HG02610 (cell line): ENCODE measurements around the gene SNX11.

ENCODE experiments used
- ATAC-seq: cut with Tn5 transposase; IDR thresholded peaks from one replicate; pipeline ENCODE4 v1.9.1; 2021; ENCODE audit warnings: mild to moderate bottlenecking, moderate library complexity; ENCODE audit not compliant: unreplicated experiment

Gene SNX11

DNA sequence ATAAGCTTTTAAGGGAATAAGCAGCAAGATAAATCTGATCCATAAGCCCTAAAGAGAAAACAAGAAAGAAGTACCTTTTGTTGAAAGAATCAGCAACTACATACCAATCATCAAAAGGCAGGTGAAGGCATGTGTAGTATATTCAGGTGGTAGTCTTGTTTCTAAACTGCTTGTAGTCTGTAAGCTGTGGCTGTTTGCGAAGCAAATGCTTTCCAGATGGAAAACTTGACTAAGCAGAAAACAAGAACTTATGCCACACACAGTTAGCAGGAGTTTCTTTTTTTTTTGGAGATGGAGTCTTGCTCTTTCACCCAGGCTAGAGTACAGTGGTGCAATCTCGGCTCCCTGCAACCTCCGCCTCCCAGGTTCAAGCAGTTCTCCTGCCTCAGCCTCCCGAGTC is 12.0 kb upstream of the SNX11 start:
- ATAC-seq = no peak

DNA sequence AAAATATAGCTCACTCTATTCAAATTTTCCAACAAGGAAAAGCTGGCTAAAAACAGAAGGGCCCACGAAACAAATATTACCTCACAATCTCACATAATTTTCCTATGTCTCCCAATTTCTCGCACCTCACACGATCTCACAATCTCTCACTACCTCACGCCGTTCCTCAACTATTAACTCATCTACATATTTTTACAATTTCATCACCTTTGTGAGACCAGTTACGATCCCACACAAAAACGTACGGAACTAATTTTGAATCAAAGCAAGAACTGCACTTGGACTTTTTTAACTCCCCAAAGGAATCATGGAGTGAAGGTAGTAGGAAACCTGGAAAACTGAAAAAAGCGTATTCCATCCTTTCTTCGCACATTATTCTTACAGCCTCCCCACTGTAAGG is 7.4 kb upstream of the SNX11 start:
- no peak for ATAC-seq

DNA sequence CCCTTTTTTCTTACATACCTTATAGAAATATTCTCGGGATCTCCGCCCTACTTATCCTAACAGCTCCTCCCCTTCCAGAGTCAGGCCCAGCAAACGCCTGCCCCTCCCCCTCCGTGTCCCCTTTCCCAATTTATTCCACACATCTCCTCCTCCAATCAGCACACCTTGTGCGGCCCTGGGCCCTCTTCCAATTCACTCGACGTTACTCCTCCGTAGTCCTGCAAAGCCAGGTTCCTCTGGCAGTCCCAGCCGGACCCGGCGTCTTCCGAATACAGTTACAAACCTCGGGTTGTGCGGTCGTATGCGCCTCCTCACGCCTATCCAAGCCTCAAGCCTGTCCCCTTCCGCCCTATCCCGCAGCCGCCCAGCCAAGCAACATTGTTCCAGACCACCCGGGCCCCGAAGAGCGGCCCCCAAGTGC is 7.0 kb upstream of the SNX11 start:
- no peak for ATAC-seq

DNA sequence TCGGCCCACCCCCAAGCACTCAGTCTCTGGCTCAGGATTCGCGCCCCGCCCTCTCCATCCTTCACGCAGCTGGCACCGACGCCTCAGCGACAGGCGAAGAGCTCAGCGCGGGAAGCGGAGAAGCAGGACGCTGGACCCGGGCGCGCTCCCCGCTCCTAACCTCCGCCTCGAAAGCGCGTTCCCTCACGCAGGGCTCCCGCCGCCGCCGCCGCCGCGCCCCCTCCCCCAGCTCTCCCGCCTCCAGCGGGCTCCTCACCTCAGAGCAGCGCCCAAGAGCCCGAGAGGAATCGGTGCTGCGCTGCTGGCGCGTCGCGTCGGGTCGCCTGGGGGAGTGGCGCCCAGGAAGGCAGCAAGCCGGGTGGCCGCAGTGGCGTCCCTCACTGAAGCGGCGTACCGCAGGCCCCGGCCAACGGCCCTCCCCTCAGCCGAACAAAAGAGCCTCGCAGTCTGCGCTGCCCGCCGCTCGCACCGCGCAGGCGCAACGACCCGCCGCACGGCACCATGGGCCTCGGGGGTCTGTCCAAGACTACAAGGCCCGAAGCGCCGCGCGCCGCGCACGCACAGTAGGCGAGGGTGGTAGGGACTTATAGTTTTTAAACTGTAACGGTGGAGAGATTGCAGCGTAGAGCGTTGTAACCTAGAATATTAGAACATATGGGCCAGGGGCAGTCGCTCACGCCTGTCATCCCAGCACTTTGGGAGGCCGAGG is 6.4 kb upstream of the SNX11 start, which contains the start of gene CBX1:
CBX1 (minus strand) TSS at position 467 of the 709 bp plus-strand sequence. CDS start 24,474 bp downstream, outside the sequence.
- peak; percentile 93 for ATAC-seq

DNA sequence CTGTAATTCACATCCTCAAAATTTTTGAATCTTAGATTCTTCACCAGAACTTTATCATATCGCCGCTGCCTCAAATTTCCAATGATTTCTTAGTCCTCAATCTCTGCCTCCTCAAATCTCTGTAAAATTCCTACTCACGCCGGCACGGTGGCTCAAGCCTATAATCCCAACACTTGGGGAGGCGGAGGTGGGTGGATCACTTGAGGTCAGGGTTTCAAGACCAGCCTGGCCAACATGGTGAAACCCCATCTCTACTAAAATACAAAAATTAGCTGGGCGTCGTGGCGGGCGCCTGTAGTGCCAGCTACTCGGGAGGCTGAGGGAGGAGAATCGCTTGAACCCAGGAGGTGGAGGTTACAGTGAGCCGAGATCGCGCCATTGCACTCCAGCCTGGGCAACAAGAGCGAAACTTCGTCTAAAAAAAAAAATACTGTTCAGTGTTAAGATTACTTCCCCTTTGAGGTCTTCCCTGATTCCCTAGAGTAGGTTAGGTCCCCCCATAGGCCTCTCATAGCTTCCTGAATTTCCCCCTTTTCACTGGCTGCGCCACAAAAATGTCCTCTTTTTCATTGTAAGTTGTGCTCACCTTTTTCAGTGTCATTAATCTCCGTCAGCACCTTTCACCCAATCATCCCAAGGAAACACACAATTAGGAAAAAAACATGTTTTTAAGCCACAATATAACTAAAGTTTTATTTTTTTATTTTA is 5.4 kb upstream of the SNX11 start:
- no peak for ATAC-seq

DNA sequence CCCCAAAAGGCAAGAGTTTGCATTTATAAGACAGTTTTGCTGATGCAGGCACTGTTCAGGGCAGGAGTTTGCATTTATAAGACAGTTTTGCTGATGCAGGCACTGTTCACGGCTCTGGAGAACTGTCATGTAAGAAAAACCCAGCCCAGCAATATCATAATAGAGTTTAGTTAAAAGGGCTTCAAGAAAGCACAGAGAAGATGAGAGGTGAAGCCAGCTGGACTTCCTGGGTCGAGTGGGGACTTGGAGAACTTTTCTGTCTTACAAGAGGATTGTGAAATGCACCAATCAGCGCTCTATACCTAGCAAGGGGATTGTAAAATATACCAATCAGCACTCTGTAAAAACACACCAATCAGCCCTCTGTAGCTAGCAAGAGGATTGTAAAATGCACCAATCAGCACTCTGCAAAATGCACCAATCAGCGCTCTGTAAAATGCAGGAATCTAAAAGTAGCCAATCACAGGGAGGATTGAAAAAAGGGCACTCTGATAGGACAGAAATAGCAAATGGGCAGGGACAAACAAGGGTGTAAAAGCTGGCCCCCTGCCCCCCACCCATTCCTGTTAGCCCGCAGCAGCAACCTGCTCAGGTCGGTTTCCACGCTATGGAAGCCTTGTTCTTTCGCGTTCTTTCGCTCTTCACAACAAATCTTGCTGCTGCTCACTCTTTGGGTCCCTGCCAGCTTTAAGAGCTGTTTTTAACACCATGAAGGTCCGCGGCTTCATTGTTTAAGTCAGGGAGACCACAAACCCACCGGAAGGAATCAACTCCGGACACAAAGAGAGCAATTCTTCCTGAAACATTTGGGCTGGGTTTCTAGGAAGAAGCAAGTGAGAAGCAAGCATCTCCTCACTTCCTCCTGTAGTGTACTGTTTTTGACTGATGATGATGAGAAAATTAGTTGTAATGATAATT is 4.5 kb upstream of the SNX11 start:
- ATAC-seq = no peak

DNA sequence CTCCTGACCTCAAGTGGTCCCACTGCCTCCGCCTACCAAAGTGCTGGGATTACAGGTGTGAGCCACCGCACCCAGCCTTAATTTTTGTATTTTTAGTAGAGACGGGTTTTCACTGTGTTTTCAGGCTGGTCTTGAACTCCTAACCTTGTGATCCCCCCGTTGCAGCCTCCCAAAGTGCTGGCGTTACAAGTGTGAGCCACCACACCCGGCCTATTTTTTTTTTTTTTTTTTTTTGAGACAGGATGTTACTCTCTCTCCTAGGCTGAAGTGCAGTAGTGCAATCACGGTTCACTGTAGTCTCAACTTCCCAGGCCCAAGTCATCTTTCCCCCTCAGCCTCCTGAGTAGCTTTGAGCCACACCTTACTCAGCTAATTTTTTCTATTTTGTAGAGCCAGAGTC is 3.1 kb upstream of the SNX11 start:
- no peak for ATAC-seq

DNA sequence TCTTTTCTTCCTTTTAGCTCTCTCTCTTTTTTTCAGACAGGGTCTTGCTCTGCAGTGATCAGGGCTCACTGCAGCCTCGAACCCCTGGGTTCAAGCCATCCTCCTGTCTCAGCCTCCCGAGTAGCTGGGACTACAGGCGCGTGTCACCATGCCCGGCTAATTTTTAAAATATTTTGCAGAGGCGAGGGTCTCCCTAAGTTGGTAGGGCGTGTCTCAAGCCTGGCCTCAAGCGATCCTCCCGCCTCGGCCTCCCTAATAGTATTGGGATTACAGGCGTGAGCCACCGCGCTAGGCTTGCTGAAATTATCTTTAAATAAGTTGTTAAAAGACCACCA is 797 bp upstream of the SNX11 start:
- ATAC-seq = no peak

DNA sequence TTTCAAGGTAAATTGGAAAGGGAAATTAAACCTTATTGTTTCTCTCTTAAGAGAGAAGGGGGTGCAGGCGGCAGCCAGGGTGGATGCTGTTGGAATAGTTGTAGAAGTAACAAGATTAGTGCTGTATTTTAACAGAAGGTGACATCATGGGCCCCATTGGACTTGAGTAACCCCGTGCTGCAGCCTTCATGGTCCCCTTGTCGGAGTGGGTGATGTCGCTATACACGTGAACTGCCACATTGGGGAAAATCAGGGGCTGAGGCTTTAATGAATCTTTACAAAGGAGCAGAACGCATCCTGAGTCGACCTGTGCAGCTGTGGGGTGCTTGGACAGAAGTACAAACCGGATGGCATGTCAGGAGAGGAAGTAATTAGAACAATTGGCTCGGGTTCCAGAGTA is 3.2 kb downstream of the SNX11 start:
- no peak for ATAC-seq

DNA sequence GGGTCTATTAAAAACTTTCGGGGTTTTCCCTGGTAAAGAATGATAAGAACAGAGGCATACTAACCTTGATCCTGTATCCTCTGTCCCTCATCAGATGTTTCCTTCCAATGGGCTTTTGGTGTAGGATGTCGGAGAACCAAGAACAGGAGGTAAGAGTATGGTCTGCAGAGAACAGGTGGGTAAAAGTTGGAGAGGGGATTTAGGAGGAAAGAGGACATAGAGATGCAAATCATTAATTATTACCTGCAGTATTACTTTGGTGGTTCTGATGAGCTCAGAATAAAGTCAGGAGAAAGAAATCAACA is 4.3 kb downstream of the SNX11 start:
- no peak for ATAC-seq

DNA sequence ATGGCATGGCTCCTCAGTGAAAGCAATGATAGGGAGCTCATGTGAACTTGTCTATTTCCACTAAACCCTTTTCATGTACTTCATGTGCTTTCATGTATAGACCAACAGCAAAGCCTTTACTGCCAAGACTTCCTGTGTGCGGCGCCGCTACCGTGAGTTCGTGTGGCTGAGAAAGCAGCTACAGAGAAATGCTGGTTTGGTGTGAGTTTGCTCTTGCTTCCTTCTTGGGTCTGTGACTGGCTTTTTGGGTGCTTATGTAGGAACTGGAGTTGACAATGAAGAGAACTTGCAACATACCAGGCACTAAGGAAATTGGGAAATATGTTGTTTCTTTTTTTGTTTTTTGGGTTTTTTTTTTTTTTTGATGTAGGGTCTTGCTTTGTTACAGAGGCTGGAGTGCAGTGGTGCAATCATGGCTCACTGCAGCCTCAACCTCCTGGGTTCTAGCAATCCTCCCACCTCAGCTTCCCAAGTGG is 5.7 kb downstream of the SNX11 start:
- ATAC-seq = peak; percentile 31

DNA sequence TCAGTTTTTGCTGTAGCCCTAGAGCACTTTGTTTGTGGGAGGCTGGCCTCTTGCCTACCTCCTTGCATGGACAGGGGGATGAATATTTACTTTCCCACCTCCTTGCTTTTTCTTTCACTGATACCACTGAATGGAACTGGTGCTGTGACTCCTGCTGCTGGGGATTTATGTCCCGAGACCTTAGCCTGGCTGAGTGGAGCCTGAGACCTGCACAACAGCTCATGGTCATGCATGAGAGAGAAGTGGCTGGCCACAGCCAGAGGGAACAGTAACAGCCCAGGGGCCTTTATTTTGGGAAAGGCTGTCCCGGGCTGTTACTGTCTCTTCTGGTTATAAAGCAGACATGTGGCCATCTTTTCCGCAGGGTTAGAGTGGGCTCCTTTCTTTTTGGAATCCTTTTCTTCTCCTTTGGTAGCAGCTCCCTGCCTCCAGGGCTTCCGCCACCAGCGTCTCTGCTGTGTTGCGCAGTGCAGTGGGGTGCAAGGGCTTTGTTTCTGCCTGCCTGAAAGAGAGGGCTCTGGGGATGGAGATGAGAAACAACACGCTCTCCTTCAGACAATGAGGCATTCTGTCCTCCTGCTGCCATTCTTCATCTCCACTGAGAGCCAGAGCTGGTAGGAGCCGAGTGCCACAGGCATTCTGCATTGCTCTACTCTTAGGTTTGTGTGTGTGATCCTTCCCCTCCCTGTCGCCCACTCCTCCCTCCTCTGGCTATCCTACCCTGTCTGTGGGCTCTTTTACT is 14.5 kb downstream of the SNX11 start:
- ATAC-seq = no peak

DNA sequence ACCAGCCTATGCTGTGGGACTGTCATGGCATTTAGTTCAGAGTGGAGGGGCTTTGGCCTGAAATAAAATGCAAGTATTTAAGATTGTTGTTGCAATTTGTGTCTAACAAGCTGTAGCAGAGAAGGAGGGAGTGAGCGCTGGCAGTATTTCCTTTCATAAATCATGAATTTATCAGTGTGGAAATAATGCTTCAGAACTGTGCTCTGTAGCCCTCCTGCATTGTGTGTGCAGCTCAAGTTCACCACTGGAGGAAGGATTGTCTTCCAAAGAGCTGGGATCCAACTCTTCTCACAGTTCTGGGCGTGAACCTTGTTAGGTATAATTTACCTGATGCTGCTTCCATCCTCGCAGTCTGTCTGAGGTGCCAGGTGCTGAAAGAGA is 15.1 kb downstream of the SNX11 start:
- ATAC-seq = no peak

DNA sequence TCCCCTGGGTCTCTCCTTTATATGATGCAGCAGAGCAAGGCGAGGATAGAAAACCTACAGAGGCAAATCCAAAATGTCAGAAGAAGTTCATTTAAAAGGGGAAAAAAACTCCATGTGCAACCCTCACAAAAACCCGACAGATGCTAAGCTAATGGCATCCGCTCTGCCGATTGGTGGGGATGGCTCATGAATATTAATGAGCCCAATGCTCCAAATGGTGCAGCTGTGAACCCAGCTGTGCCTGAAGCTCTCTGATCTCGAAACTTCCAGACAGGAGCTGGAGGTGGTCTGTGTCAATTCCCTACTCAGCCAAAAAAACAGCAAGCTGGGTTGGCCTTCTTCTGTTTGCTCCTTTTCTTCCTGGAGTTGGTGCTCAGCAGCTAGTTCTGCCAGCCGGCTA is 15.5 kb downstream of the SNX11 start:
- no peak for ATAC-seq

DNA sequence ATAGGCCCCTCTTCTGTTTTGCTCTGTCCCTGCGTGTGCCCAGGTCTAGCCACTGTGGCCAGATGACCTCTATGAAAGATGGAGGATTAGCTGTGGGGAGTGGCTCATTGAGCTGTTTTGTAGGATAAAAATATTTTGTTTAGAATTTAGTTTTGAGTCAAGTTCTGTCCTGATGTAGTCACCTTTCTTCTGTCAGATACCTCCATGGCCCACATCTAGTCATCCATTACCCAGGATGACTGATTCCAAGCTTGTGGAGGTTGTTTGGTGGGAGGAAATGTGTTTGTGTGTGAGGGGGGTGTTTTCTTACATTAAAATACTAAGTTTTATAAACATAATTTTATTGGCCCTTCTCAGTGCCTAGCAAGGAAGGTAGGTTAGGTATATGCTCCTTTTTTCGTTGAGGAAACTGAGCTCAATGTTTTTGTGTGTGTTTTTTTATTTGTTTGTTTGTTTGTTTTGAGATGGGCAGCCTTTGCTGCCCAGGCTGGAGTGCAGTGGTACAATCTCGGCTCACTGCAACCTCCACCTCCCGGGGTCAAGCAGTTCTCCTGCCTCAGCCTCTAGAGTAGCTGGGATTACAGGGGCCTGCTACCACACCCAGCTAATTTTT is 16.3 kb downstream of the SNX11 start:
- ATAC-seq = no peak

DNA sequence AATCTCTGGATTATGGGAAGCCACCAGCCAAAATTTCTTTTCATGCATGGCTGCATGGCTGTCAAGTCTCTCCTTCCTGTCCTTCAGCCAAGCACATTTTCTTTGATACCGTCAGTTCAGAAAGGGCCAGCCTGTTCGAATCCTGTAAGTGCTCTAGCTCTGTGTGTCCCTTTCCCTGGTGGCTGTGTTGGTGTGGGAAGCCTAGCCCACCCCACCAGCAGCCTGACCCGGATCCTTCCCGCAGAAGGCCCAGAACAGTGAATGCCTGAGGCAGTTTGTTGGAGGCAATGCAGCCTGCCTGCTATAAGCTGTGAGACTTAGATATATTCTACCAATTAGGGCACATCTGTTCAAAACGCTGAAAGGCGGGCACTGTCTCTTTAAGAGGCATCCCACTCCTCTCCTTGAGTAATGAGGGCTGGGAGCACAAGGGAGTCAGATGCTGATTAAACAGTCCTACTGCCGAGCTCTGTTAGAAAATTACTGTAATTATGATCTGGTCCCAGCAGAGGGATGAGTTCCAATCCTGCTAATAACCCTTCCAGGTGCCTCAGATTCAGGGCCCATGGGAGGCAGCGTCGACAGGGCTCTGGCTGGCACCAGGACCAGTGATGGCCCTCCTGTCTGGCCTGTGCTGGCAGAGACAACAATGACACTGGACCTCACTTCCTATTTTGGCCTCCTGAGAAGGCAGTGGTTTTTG is 18.4 kb downstream of the SNX11 start:
- no peak for ATAC-seq

DNA sequence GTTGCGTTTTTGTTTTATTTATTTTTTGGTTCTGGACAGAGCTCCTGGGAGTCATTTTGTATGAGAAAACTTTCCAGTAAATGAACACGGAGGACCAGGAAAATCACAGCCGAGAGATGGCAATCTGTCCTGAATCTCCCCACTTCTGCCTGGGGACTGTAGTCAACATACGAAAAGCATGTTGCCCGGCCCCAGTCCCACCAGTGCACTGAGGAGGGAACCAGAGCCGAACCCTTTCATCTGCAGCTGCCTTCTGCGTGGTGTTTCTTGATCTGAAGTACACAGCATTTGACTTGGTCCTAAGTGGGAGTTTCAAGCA is 18.9 kb downstream of the SNX11 start:
- ATAC-seq = no peak

DNA sequence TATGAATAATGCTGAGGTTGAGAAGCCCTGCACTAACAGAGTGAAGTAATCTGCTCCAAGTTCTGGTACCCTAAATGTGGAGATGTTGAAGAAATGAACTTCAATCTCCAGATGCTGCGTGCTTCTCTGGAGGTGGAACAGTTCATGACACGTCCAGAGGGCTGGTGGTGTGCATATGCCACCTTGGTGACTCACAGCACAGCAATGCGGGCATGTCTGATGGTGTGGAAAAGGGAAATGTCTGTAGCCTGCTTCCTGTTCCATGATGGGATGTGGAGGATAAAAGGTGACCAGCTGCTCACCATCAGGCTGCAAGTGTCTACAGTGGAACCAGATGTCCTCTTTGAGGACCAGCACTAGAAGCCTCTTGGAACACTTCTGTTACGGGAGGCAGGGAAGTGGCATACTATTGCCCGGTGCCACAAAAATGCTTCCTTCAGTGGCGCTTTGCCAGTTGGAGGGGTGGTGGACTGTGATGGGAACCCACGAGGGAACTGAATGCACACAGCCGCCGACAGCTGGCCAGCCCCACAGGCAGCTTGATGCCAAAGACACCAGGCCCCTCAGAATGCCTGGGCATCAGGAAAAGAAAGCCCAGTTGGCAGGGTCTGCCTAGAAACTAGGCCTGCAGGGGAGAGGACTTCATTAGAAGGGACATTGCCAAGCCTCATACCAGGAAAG is 19.9 kb downstream of the SNX11 start:
- ATAC-seq = no peak

DNA sequence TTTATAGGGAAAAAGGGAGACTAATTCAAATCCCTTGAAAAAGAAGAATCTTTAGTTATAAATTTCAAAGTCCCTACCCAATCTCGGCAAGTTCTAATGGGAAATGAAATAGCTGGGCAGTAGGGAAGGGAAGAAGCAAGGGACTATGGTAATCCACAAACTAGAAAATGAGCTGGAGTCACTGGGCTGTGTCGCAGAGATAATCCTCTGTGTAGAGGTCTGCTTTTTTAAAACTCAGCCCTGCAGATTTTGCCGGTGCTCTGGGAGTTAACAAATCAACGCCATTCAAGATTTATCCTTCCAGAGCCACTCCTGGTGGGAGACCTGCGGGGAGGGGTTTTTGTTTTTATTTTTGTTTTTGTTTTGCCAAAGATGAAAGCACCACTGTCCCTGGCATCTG is 20.8 kb downstream of the SNX11 start:
- no peak for ATAC-seq

DNA sequence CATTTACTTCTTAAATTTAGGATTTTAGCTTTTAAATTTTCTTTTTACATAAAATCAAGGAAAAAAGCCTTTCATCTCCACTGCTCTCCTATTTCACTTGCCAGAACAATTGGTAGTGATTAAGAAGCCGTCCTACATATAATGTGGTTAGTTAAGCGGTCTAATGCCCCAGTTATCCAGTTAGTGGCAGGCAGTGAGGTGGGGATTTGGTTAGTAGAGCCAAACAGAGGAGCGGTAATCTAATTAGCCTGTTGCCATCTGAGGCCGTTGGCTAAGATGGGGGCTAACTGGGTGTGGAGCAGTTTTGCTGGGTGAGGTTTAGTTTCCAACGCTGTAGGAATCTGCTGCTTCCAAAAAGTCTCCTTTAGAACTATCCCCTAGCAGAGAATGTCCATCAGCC is 22.4 kb downstream of the SNX11 start:
- ATAC-seq = no peak
